ENCODE results near the gene ZFAND4.
A peak's percentile ranks its signal among the peaks of the same experiment; 100 is the strongest.

Gene ZFAND4

DNA sequence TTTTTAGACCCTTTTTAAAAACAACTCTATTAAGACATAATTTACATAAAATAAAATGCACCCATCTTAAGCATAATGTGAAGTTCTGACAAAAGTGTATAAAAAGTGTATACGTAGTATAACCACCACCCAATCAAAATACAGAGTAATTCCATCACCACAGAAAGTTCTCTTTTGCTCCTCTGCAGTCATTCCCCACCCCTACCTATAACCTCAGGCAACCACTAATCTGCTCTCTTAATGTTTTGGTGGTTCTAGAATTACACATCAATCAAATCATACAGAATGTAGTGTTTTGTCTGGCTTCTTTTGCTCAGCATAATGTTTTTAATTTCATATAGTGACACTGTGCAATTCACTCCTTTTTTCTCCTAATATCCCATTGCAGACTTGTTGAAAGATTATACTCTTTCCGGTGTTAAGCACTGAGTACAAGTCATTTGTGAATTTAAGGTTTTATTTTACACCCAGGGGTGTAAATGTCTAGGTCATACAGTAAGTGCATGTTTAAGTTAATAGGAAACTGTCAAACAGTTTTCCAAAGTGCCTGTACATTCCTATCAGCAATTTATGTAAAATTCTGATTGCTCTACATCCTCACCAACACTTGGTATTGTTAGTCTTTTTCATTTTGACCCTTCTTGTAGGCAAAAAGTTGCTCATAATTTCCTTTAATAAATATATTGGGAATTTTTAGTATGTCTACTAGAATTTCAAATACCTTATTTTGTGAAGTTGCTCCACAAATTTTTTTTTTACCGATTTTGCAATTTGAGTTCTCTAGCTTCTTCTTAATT is 86.3 kb downstream of the ZFAND4 start:
- no peak for TF ChIP-seq CTCF (IDR thresholded peaks at IDR 0.05; ENCODE audit: insufficient read depth, low read length, poor library complexity, severe bottlenecking)
- no peak for DNase-seq (ENCODE audit: extremely low read depth, insufficient read length)
- Histone ChIP-seq H3K27me3 (replicated peaks; ENCODE audit: control insufficient read depth, insufficient read depth, low read length) (no peaks in the 10 kb centered on the region), H3K36me3 (ENCODE audit: control insufficient read depth, insufficient read depth, low read length) (no peaks in the 10 kb centered on the region; the same call in 1 of the 2 replicates), H3K4me3 (replicated peaks; ENCODE audit: low read depth, low read length) (no peak overlapping the region)

DNA sequence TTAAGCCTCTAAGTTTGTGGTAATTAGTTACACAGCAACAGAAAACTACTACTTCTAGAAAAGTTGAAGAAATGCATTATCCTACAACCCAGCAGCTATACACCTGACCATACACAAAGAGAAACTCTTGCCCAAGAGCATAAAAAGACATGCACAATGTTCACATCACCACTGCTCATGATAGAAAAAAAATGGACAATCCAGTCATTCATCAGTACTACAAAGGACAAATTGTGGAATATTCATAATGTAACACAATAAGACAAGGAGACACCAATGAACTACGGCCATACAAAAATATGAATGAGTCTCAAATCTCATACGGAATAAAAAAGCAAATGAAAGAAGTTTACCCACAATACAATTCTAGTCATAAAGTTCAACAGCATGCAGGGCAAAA is 87.4 kb downstream of the ZFAND4 start:
- no peaks in the 10 kb centered on the region; the same call in 1 of the 2 replicates for H3K36me3 ChIP-seq (ENCODE audit: control insufficient read depth, insufficient read depth, low read length)
- H3K4me3 ChIP-seq (replicated peaks; ENCODE audit: low read depth, low read length): no peak overlapping the region
- no peaks in the 10 kb centered on the region for H3K27me3 ChIP-seq (replicated peaks; ENCODE audit: control insufficient read depth, insufficient read depth, low read length)
- no peak for DNase-seq (ENCODE audit: extremely low read depth, insufficient read length)
- TF ChIP-seq CTCF (IDR thresholded peaks at IDR 0.05; ENCODE audit: insufficient read depth, low read length, poor library complexity, severe bottlenecking): no peak

DNA sequence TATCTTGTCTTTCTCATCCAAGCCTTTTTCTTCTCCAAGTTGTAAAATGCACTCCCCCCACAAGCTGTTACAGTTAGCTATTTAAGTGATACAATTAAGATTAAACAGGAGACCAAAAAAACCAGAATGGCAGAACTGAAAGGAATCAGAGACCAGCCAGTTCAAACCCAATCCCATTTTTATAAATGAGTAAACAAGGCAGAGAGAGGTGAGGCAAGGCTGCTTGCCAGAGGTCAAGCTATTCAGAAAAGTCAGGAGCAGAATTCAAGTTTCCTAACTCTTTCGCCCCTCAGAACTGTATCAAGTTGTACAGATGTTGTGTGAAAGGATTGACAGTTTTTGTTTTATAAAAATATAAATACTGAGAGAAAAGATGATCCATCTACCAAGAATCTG is 90.2 kb downstream of the ZFAND4 start:
- no peak overlapping the region for H3K4me3 ChIP-seq (replicated peaks; ENCODE audit: low read depth, low read length)
- H3K36me3 ChIP-seq (ENCODE audit: control insufficient read depth, insufficient read depth, low read length): no peaks in the 10 kb centered on the region; the same call in 1 of the 2 replicates
- H3K27me3 ChIP-seq (replicated peaks; ENCODE audit: control insufficient read depth, insufficient read depth, low read length): no peaks in the 10 kb centered on the region
- no peak for TF ChIP-seq CTCF (IDR thresholded peaks at IDR 0.05; ENCODE audit: insufficient read depth, low read length, poor library complexity, severe bottlenecking)
- DNase-seq (ENCODE audit: extremely low read depth, insufficient read length): no peak

DNA sequence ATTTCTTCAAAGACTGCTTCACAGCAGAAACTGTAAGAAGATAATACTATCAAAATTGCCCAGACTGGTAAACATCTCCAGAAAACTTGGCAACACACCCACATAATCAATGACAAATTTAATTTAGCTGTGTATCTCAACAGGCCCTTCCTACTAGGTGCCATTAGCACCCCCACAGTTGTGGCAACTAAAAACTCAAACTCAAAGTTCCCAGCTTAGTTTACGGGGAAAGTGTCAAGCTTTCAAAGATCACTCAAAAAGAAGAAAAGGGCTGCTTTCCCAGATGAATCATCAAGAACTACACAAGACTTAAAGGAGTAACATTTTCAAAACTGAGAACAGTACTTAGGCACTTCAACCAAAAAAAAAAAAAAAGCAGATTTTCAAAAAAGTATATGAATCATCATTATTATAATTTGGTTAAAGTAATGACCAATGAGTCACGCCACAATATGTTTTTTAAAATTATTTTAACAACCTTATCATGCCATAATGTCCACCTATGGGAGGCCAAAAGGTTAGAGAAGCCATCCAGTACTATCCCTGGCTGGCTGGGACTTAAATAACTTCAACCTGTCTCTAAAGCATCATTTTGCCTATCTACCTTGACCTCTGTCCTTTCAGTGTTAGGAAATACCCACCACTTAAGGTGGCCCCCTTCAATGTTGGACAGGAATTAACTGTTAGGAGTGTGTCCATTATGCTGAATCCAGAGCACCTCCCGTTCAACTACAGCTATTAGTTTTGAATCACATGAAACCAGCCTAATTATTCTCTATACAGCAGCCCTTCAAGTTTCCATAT is 90.8 kb downstream of the ZFAND4 start:
- no peak for DNase-seq (ENCODE audit: extremely low read depth, insufficient read length)
- Histone ChIP-seq H3K36me3 (ENCODE audit: control insufficient read depth, insufficient read depth, low read length) (no peaks in the 10 kb centered on the region; the same call in 1 of the 2 replicates), H3K4me3 (replicated peaks; ENCODE audit: low read depth, low read length) (no peak overlapping the region), H3K27me3 (replicated peaks; ENCODE audit: control insufficient read depth, insufficient read depth, low read length) (no peaks in the 10 kb centered on the region)
- no peak for TF ChIP-seq CTCF (IDR thresholded peaks at IDR 0.05; ENCODE audit: insufficient read depth, low read length, poor library complexity, severe bottlenecking)

DNA sequence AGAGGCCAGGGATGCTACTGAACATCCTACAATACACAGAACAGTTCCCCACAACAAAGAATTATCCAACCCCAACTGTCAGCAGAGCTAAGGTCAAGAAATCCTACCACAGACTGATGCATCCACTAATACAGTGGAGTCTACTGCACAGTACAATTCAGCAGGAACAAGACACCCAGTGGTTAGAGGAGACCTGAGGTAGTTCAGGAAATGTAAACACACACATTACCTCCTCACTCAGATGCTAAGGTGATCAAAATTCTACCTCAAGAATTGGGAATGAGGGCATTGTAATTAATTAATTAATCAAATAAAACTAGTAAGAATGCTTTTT is 91.4 kb downstream of the ZFAND4 start:
- no peak for TF ChIP-seq CTCF (IDR thresholded peaks at IDR 0.05; ENCODE audit: insufficient read depth, low read length, poor library complexity, severe bottlenecking)
- Histone ChIP-seq H3K4me3 (replicated peaks; ENCODE audit: low read depth, low read length) (peak overlapping the region; percentile 70), H3K36me3 (ENCODE audit: control insufficient read depth, insufficient read depth, low read length) (no peaks in the 10 kb centered on the region), H3K27me3 (replicated peaks; ENCODE audit: control insufficient read depth, insufficient read depth, low read length) (no peaks in the 10 kb centered on the region)
- no peak for DNase-seq (ENCODE audit: extremely low read depth, insufficient read length)

All from GM06990 (cell line).